WTC11 (cell line): ENCODE measurements around the gene ELOVL2. TPM values are rescaled to one million over a fixed set of nuclear protein-coding genes. Genes with fewer than 3 reads are reported as not detected.

Source experiments
- ATAC-seq: fragments of 200-7000 bp; cut with Tn5 transposase; 2 replicates; pipeline ENCODE4 v1.10.0; 2021; ENCODE audit warnings: mild to moderate bottlenecking, moderate library complexity
- CTCF ChIA-PET: fragments of 300-600 bp; sonication (Branson Sonifier 250); formaldehyde crosslinking; loops from one replicate; lab custom pipeline; 2021; ENCODE audit warnings: antibody characterized with exemption; lab: Charles Lee
- POLR2A ChIA-PET: fragments of 350-600 bp; sonication (Branson Sonifier 250); formaldehyde crosslinking; loops from one replicate; lab custom pipeline; 2021; ENCODE audit warnings: antibody characterized with exemption; lab: Charles Lee
- DNase-seq: peaks from one replicate; pipeline ENCODE4 v3.0.0; 2021; ENCODE audit warnings: low spot score
- H3K27ac Mint-ChIP-seq: 2 replicates; pipeline ENCODE4 v1.8.0; 2021; ENCODE audit warnings: mixed read lengths
- H3K27me3 Mint-ChIP-seq: 2 replicates; pipeline ENCODE4 v1.8.0; 2021; ENCODE audit warnings: low read depth, mild to moderate bottlenecking, moderate library complexity, mixed read lengths
- H3K36me3 Mint-ChIP-seq: 2 replicates; pipeline ENCODE4 v1.8.0; 2021; ENCODE audit warnings: mixed read lengths
- H3K4me1 Mint-ChIP-seq: 2 replicates; pipeline ENCODE4 v1.8.0; 2022; ENCODE audit warnings: mixed read lengths
- H3K4me3 Mint-ChIP-seq: 2 replicates; pipeline ENCODE4 v1.8.0; 2021; ENCODE audit warnings: mild to moderate bottlenecking, moderate library complexity, mixed read lengths
- H3K9me3 Mint-ChIP-seq: 2 replicates; pipeline ENCODE4 v1.8.0; 2021; ENCODE audit warnings: mixed read lengths
- ESRRA ChIP-seq: sonication (generic); formaldehyde crosslinking; IDR thresholded peaks from 2 replicates; pipeline ENCODE4 v1.8.1; 2022; ENCODE audit warnings: mild to moderate bottlenecking, missing genetic modification reagents, borderline replicate concordance
- ETV6 ChIP-seq: sonication (generic); formaldehyde crosslinking; IDR thresholded peaks from 2 replicates; pipeline ENCODE4 v1.8.1; 2022; ENCODE audit warnings: mild to moderate bottlenecking, missing genetic modification reagents
- FOXJ3 ChIP-seq: sonication (generic); formaldehyde crosslinking; IDR thresholded peaks from 2 replicates; pipeline ENCODE4 v1.9.0; 2021; ENCODE audit warnings: missing genetic modification reagents, mild to moderate bottlenecking, borderline replicate concordance
- FOXK1 ChIP-seq: sonication (generic); formaldehyde crosslinking; IDR thresholded peaks from 2 replicates; pipeline ENCODE4 v1.8.0; 2022; ENCODE audit warnings: mild to moderate bottlenecking, moderate library complexity, missing genetic modification reagents
- MXD4 ChIP-seq: fragments of 250-450 bp; sonication (Bioruptor Pico); IDR thresholded peaks from 2 replicates; pipeline ENCODE4 v1.8.0; 2021; ENCODE audit warnings: mild to moderate bottlenecking, moderate library complexity, borderline replicate concordance
- OVOL2 ChIP-seq: fragments of 250-450 bp; sonication (Bioruptor Pico); IDR thresholded peaks from 2 replicates; pipeline ENCODE4 v1.9.0; 2021; ENCODE audit warnings: mild to moderate bottlenecking, borderline replicate concordance
- PRDM15 ChIP-seq: sonication (generic); formaldehyde crosslinking; IDR thresholded peaks from 2 replicates; pipeline ENCODE4 v1.8.0; 2022; ENCODE audit warnings: missing genetic modification reagents
- SMAD3 ChIP-seq: sonication (generic); formaldehyde crosslinking; IDR thresholded peaks from 2 replicates; pipeline ENCODE4 v1.8.0; 2022; ENCODE audit warnings: missing genetic modification reagents, mild to moderate bottlenecking, borderline replicate concordance
- SP1 ChIP-seq: sonication (generic); formaldehyde crosslinking; conservative IDR thresholded peaks from 2 replicates; pipeline ENCODE4 v1.8.1; 2022; ENCODE audit warnings: missing genetic modification reagents
- TP53 ChIP-seq: sonication (generic); formaldehyde crosslinking; IDR thresholded peaks from 2 replicates; pipeline ENCODE4 v1.8.1; 2023; ENCODE audit warnings: mild to moderate bottlenecking, missing genetic modification reagents
- ZBTB21 ChIP-seq: sonication (generic); formaldehyde crosslinking; IDR thresholded peaks from 2 replicates; pipeline ENCODE4 v1.8.1; 2023; ENCODE audit warnings: mild to moderate bottlenecking, missing genetic modification reagents, borderline replicate concordance
- ZBTB43 ChIP-seq: sonication (generic); formaldehyde crosslinking; IDR thresholded peaks from 2 replicates; pipeline ENCODE4 v1.8.1; 2023; ENCODE audit warnings: mild to moderate bottlenecking, missing genetic modification reagents
- ZMAT4 ChIP-seq: fragments of 250-450 bp; sonication (Bioruptor Pico); IDR thresholded peaks from 2 replicates; pipeline ENCODE4 v1.9.0; 2021; ENCODE audit warnings: mild to moderate bottlenecking
- ZNF121 ChIP-seq: sonication (generic); formaldehyde crosslinking; IDR thresholded peaks from 2 replicates; pipeline ENCODE4 v1.8.0; 2023; ENCODE audit warnings: missing genetic modification reagents
- ZNF138 ChIP-seq: sonication (generic); formaldehyde crosslinking; conservative IDR thresholded peaks from 2 replicates; pipeline ENCODE4 v1.8.1; 2022; ENCODE audit warnings: mild to moderate bottlenecking, moderate library complexity, missing genetic modification reagents
- ZNF219 ChIP-seq: sonication (generic); formaldehyde crosslinking; IDR thresholded peaks from 2 replicates; pipeline ENCODE4 v1.8.0; 2023; ENCODE audit warnings: missing genetic modification reagents, mild to moderate bottlenecking, borderline replicate concordance
- ZNF317 ChIP-seq: sonication (generic); formaldehyde crosslinking; IDR thresholded peaks from 2 replicates; pipeline ENCODE4 v1.8.1; 2023; ENCODE audit warnings: low read depth, mild to moderate bottlenecking, moderate library complexity, missing genetic modification reagents, borderline replicate concordance
- ZNF512 ChIP-seq: sonication (generic); formaldehyde crosslinking; IDR thresholded peaks from 2 replicates; pipeline ENCODE4 v1.8.1; 2022; ENCODE audit warnings: missing genetic modification reagents, borderline replicate concordance
- ZNF671 ChIP-seq: fragments of 250-450 bp; sonication (Bioruptor Pico); IDR thresholded peaks from 2 replicates; pipeline ENCODE4 v1.8.0; 2021; ENCODE audit warnings: mild to moderate bottlenecking
- total RNA-seq: library from RNA; stranded (reverse); gene quantifications from 3 replicates; pipeline ENCODE4 v1.2.3, GENCODE V29; 2021

Gene ELOVL2
- total RNA-seq, 1 experiment from 2014 or later, result 2.0 TPM

- peaks cover 22% of the 10 kb centered on the region for H3K4me1 Mint-ChIP-seq
- ATAC-seq, result peak; percentile 69
- CTCF ChIA-PET, result no interaction called here
Observed at GRCh38 chr6:11013721-11014070, 30.4 kb downstream of the ELOVL2 start.

GRCh38 chr6:11012976-11013720, 31.0 kb downstream of the ELOVL2 start:
- H3K36me3 Mint-ChIP-seq, result no peaks in the 10 kb centered on the region
- TF ChIP-seq FOXK1 (CRISPR knock-in tag) (no peak), SMAD3 (no peak), ZBTB21 (CRISPR knock-in tag) (no peak), ZMAT4 (CRISPR knock-in tag) (no peak), MXD4 (CRISPR knock-in tag) (no peak)
- TF ChIP-seq, all 79 proteins: peak for 0
- H3K27me3 Mint-ChIP-seq, result no peaks in the 10 kb centered on the region
- H3K4me3 Mint-ChIP-seq, result no peak overlapping the region
- H3K27ac Mint-ChIP-seq, result no peak overlapping the region
- ChIA-PET CTCF (no interaction called here), POLR2A (no interaction called here)
- DNase-seq, result no peak
- ATAC-seq, result no peak
- peaks cover 26% of the 10 kb centered on the region for H3K4me1 Mint-ChIP-seq
- no peaks in the 10 kb centered on the region for H3K9me3 Mint-ChIP-seq

More at GRCh38 chr6:11013721-11014070, 30.4 kb downstream of the ELOVL2 start:
- Mint-ChIP-seq H3K4me3 (no peak overlapping the region), H3K27ac (no peak overlapping the region), H3K9me3 (no peaks in the 10 kb centered on the region), H3K36me3 (no peaks in the 10 kb centered on the region), H3K27me3 (no peaks in the 10 kb centered on the region)
- POLR2A ChIA-PET, result no interaction called here
- no peak for DNase-seq
- no peak for TF ChIP-seq ETV6 (CRISPR knock-in tag)
- no peak for TF ChIP-seq ESRRA (CRISPR knock-in tag)
- TF ChIP-seq TP53 (CRISPR knock-in tag), result no peak
- no peak for TF ChIP-seq PRDM15 (CRISPR knock-in tag)
- no peak for TF ChIP-seq FOXJ3 (CRISPR knock-in tag)
- TF ChIP-seq ZBTB43, result no peak
- TF ChIP-seq SP1 (CRISPR knock-in tag), result no peak
- TF ChIP-seq ZNF121 (CRISPR knock-in tag), result no peak
- TF ChIP-seq MXD4 (CRISPR knock-in tag), result no peak
- TF ChIP-seq ZNF317 (CRISPR knock-in tag), result no peak
- TF ChIP-seq ZNF671 (CRISPR knock-in tag), result no peak
- no peak for TF ChIP-seq ZNF512 (CRISPR knock-in tag)
- TF ChIP-seq ZNF138, result no peak
- no peak for TF ChIP-seq ZNF219 (CRISPR knock-in tag)
- TF ChIP-seq OVOL2 (CRISPR knock-in tag), result no peak
